GM19452 (cell line): ENCODE results near the gene GPATCH2.
A peak's percentile ranks its signal among the peaks of the same experiment; 100 is the strongest.
"Not testable (repeated sequence)": the region's sequence is repeated elsewhere in the genome, so short reads cannot be mapped to it uniquely, and the experiment has no call there.

ENCODE experiments used
- ATAC-seq: cut with Tn5 transposase; IDR thresholded peaks from one replicate; pipeline ENCODE4 v1.9.1; 2021; ENCODE audit not compliant: unreplicated experiment

GPATCH2 gene

DNA sequence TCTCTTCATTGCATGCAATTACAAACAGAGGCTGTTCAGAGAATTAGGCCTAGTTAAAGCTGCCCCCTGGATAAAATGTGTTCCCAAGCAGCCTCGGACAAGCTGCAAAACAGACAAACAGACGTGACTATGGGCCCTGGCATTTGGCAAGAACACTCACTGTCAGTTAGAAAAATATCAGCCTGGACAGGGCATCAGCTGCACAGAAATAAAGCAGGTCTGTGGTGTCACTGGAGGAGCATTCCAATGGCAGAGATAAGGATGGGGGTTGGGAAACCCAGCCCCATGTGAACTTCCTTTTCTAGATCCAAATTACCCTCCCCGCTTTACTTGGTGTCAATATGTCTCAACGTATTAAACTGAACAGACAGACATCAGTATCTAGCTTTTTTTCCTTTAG lies 177.1 kb downstream of the GPATCH2 start:
- ATAC-seq: no peak

DNA sequence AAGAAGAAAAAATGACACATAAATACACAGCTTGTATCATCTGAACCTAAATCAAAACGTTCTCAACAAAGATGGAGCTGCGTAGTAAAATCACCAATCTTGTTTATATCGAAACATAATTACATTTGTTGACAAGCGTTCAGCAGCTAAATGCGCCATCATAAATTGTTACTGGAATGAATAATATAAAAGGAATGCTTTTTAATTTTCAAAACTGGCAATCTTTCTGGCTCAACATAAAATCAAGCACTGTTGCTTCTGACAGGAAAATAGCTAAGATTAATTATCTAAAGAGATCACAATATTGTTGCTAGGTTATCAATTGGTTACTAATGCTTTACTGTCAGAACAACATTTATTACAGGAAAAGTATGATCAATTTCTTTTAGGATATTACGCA lies 181.5 kb downstream of the GPATCH2 start:
- ATAC-seq: no peak

DNA sequence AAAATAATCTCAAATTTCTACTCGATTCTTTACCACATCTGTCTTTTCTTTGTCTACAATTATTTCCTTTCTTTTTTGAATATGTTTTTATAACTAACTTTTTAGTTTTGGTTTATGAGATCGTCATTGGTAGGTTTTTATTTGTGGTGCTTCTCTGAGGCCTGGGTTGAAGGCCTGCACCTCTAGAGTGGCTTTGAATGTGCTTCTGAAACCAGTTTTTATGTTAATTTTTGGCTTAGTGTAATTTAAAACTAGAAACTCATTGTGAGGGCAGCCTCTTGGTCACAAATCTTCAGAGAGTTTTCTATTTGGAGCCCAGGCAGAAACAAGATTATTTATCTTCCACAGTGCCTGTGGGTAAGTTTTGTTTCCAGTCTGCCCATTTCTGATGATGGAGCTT lies 187.0 kb downstream of the GPATCH2 start:
- no peak for ATAC-seq

DNA sequence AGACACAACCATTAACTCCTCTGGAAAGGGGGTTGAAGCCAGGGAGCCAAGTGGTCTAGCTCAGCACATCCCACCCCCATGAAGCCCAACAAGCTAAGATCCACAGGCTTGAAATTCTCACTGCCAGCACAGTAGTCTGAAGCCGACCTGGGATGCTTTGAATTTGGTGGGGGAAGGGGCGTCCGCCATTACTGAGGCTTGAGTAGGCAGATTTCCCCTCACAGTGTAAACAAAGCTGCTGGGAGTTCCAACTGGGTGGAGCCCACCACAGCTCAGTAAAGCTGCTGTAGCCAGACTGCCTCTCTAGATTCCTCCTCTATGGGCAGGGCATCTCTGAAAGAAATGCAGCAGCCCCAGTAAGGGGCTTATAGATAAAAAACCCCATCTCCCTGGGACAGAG lies 193.5 kb downstream of the GPATCH2 start:
- no peak for ATAC-seq

DNA sequence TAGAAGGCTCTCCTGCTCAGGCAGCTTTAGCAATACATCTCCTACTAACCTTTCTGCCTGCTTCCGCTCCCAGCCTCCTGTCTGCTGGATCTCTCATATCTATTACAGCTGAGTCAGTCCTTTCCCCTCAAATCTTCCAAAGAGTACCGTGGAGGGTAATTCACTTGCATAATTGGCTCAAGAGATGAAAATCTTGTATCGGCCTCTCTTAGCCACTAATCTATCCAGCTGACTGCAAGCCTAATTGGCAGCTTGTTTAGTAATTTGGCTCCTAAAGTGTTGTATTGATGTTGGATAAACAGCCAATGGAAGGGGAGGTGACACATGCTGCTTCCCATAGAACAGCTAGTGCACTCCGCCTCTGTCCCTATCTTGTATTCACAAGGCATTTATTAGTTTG lies 195.7 kb downstream of the GPATCH2 start:
- no peak for ATAC-seq

DNA sequence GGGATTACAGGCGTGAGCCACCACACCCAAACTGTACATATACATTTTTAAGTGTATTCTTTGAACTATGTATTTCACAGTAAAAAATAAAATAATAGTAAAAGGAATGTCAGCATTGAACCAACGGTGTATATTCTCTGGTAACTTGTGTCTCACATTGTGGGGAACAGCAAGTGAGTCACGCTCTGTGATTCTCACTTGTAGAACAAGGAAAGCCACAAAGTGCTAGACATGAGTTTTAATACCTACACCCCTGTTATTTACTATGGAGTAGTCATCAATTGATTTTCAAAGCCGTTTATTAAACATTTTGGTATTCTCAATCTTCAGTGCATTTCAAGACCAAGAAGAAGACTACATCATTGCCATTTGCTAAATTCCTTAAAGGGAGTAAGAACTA lies 197.2 kb downstream of the GPATCH2 start:
- ATAC-seq: no peak

DNA sequence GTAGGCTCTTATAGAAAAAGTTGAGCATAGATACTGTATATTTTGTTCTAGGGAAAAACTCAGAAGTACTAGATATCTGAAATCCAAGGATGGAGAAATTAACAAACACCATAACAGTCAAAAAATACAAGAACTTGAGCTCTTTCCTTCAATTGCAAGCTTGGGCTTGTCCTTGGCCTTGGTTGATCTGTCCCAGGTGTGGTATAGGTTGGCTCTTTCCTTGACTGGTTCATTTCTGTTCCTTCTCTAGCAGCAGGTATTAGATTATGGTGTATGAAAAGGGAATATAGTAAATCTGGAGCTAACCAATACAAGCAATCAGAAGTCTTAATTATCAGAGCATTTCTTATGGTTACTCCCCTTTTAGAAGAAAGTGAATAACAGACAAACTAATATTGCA lies 198.6 kb downstream of the GPATCH2 start:
- no peak for ATAC-seq

DNA sequence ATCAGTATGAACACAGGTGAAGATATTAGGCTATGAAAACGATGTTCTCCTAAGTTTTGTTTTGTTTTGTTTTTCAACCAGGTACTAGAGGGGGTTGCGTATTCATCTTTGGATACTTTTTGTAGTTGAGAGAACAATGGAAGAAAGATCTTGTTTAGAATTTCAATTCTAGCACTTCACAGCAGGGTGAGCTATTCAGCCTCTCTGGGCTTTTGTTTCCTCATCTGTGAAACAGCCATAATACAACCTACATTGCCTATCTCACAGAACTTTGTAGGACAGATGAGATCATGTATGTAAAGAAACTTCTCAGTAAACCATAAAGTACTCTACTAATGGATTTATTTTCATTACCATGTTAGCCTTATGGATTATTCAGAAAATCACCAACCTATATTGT lies 199.5 kb downstream of the GPATCH2 start:
- ATAC-seq: no peak

DNA sequence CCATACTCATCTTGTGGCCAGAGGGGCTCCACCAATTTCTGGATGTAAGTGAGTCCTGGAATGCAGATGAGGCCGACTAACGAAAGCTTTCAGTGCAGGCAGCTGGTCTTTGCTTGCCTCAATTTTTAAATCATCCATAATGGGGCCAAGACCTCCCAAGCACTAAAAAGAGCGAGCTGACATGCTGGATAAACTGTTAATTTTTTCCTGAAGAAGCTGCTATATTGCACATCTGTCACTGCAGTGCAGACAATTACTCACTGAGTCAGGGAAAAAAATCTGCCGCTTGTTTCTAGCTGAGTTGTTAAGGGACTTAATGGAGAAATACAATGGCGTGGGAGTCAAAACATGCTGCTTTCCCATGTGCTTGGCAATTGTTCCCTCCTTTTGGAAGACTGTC lies 205.5 kb downstream of the GPATCH2 start:
- no peak for ATAC-seq

DNA sequence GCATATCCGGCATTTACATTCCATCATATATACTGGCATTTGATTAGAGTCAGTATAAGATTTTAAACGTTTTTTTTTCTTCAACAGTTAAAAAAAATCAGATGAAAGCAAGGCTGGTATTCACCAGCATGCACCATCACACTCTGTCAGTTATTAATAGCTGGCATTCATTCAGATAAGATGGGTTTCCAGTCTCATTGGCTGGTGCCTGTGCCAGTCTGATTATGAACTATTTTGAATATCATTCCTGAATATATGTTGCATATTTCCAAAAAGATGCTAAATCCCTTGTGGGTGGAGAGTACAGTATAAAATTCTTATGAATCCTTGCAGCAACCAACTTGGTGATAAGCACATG lies 211.7 kb downstream of the GPATCH2 start:
- no peak for ATAC-seq

DNA sequence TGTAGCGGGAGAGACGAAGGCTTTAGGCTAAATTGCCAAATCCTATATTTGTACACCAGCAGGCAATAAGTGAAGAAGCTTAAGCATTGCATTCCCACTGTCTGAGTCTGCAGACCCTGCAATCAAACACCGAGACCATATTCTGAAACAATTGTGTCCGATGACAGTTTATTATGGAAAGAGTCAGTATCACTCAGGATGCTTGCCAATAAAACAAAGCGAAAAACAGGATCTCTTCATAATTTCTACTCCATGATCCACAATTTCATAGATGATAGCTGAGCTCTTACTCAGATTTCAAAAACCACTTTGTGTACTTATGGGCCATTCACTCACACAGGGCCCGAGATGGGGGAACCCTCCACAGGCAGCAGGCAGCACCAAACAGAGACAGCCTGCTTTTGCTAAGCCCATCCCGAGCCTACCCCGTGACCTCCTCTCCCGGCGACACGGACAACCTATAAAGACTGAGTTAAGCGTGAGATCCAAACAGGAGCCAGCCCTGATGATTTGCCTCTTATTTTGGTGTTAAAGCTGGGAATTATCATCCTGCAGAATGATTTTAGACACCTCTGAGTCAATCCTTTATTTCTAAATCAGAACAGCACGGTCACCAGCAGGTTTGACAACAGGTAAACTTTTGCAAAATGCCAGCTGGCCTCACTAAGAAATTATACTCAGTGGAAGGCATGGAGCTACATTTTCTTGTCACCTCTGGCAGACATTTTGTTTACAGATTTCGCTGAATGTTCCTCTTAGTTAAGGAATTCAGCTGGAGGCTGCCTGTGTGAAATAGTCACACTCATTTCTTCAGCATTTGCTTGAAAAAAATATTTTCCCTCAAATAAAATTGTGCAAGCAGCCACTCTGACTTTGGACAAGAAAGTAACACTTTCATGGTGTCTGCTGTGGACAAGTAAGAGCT lies 212.4 kb downstream of the GPATCH2 start:
- no peak for ATAC-seq

DNA sequence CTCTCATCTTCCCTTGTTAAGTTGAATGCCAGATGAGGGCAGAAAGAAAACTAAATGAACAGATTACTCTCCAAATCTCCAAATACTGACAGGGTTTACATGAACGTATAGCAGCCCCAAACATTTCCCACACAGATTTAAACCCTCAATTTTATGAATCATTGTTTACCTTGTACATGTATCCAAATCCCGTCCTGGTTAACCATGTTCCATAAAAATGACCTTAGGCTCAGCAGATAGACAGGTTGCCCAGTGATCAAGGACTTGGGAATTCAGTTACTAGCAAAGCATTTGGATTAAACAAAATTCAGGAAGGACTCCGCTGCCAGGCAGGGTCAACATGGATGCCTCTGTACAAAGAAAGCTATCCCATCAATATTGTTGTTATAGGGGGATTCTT lies 213.5 kb downstream of the GPATCH2 start:
- no peak for ATAC-seq

DNA sequence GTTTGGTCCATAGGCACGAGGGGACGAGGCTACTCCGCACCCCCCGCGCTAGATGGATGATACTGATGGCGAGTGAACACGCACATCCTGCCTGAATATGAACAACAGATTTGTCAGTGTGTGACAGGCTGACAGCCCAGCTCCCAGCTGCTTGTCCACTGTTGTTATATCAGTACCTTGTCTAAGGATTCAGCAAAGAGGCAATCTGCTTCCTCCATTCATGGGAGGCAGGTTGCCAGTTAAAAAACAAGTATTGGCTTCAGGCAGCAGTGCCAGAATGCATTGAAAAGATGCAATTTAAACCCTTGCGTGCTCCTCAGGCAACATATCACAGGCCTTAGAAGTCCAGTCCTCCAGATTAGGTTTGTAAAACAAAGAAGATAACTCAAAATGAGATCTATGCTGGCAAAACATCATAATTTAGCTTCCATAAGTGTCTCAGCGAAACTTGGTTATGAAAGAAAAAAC lies 223.3 kb downstream of the GPATCH2 start:
- no peak for ATAC-seq

DNA sequence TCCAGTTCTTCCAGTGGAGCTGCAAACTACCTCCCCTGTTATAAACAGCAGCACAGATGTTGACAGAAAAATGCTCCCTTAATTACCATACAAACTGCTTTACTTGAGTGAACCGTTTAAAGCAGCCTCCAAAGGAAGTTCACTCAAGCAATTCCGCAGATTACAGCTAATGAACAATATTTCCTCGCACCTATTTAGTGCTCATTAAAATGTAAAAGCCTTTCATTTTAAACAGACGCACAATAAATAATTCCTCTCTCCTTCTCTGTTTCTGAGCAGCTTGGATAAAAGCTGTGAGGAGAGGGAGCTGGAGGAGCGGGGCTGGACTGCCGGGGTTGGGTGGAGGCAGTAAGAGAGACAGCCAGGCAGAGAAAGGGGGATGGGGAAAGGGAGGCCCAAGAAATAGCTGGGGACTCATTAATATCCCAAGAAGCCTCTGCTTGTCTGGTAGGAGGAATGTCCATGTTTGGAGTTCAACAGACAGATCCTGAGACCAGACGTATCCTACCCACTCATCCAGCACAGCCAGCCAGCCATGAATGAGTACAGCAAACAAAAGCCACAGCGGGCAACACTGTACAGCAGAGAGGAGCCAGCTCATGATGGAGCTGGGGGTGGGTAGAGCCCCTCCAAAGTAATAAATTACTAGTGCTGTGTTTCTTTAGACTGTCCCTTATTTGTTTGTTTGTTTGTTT lies 227.7 kb downstream of the GPATCH2 start:
- ATAC-seq: no peak

DNA sequence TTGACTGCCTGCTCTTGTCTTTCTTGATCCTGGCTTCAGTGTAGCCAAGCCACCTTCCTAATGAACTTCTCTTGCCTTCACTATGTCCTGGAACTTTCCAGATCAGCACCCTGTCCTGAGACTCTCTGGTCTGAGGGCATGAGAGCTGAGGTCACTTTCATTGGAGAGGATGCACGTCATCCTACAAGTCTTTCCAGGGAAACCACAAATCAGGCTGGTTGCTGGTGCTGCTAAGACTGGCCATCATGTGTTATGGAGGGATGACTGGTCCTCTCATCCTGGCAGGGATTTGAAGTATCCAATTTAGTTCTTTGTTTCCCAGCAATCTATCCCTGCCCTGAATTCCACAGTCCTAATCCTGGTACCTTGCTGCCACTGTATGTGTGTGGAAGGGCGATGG lies 228.6 kb downstream of the GPATCH2 start:
- ATAC-seq: no peak

DNA sequence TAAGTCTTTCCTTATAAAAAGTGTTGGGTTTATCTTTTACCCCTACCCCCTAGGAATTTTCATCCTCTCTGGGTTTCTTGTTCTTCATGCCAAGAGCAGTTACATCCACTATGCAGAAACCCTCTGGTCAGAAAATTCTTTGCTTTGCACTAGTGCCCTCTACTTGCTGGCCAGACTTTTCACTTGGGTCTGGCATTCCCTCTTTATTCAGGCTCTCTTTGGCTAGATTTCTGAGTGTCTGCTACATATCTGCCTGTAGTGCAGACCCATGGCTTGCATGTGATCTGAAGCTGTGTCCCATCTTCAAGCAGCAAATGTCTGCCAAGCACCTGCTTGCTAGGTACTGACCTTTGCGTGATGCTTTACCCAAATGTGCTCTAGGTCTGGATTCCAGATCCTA lies 237.0 kb downstream of the GPATCH2 start:
- no peak for ATAC-seq

DNA sequence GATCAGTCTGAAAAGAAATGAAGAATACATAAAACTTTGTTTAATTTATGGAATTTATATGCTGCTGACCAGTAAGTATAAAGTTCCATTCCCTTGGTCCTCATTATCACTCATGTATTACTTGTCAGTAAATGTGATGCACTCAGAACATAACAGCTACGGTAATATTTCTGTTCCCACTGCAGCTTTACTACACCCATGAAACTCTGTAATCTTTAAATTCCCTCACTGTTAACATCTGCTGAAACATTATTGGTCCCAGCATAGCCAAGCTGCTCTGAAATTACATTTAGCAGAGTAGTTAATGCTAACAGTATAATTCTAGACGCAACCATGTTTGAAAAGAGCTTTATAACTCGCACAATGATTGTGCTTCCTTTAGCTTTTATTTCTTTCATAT lies 238.4 kb downstream of the GPATCH2 start:
- ATAC-seq: no peak

DNA sequence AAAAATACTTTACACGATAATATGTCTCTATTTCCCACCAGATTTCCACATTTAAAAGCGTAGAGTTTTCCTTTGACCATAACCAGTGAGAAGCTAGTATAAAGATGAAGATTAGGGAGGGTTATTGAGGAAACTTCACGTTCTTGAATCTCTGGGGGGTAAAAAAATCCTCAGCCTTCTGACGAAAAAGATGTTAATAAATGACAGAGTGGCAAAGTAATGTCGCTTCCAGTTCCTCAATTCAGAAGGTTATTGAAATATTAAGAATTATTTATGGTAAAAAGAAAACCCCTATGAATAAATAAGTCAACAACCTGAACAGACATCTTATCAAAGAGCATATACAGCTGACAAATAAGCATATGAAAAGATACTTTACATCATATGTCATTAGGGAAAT lies 241.0 kb downstream of the GPATCH2 start:
- peak; percentile 77 for ATAC-seq

DNA sequence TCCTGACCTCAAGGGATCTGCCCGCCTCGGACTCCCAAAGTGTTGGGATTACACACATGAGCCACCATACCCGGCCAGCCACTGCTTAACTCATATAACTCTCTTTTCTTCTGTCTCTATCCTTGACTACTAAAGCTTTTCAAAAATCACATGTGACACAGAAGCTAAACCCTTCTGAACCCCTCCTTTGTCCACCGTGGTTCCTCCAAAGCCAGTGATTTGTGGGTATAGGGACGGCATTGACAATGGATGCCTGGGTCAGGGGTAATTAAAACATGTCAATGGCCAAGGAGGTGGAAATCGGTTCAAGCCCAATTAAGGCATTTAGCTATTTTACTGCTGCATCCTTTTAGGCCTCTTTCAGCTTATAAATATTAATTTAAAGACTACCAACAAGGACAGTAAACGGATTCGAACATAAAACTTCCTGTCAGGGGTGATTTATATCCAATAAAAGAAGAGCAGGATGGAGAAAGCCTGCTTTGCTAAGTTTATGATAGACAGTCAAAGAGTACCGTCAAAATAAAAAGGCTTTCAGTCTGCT lies 242.3 kb downstream of the GPATCH2 start:
- ATAC-seq: no peak

DNA sequence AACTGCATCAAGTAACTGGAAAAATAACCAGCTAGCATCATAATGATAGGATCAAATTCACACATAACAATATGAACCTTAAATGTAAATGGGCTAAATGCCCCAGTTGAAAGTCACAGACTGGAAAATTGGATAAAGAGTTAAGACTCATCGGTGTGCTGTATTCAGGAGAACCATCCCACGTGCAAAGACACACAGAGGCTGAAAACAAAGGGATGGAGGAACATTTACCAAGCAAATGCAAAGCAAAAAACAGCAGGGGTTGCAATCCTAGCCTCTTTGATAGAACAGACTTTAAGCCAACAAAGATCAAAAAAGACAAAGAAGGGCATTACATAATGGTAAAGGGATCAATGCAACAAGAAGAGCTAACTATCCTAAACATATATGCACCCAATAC lies 249.1 kb downstream of the GPATCH2 start:
- not testable (repeated sequence) for ATAC-seq

DNA sequence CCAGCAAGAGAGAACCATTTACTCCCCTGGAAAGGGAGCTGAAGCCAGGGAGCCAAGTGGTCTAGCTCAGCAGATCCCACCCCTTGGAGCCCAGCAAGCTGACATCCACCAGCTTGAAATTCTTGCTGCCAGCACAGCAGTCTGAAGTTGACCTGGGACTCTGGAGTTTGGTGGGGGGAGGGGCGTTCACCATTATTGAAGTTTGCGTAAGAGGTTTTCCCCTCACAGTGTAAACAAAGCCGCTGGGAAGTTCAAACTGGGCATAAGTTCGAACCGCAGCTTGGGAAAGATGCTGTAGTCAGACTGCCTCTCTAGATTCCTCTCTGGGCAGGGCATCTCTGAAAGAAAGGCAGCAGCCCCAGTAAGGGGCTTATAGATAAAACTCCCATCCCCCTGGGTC lies 251.1 kb downstream of the GPATCH2 start:
- not testable (repeated sequence) for ATAC-seq

DNA sequence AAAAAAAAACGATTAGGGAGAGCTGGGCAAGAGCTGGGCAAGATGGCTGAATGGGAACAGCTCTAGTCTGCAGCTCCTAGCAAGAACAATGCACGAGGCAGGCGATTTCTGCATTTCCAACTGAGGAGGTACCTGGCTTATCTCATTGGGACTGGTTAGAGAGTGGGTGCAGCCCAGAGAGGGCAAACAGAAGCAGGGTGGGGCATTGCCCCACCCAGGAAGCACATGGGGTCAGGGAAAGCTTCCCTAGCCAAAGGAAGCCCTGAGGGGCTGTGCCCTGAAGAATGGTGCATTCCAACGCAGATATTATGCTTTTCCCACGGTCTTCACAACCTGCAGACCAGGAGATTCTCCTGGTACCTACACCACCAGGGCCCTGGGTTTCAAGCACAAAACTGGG lies 251.6 kb downstream of the GPATCH2 start:
- ATAC-seq: no peak
